ENCODE data around the gene PHGDH.
"Not testable (repeated sequence)": the region's sequence is repeated elsewhere in the genome, so short reads cannot be mapped to it uniquely, and the experiment has no call there.

- not testable (repeated sequence) for TF ChIP-seq CTCF (conservative IDR thresholded peaks at IDR 0.05); EZH2 (IDR thresholded peaks at IDR 0.05; ENCODE audit: low read depth)
Observed at GRCh38 chr1:119786046-119786445, 74.3 kb downstream of the PHGDH start.
